K562 (cell line): ENCODE measurements around the gene PTTG2. TPM values are rescaled to one million over a fixed set of nuclear protein-coding genes. Genes with fewer than 3 reads are reported as not detected.

Source experiments
- EP300 ChIP-seq: IDR thresholded peaks from 2 replicates; pipeline ENCODE4 v1.6.1; 2012; ENCODE audit warnings: low read length, improper control_type of control experiment
- FOXM1 ChIP-seq, 2 experiments: fragments of 450-650 bp in 1 of 2; sonication (generic) in 1 of 2; formaldehyde crosslinking in 1 of 2; IDR thresholded peaks; 2 replicates each; pipeline versions ENCODE4 v1.6.1 to v1.9.0; 2017 to 2022; ENCODE audit warnings: low read depth in 2 of 2, mild to moderate bottlenecking in 2 of 2, missing genetic modification reagents in 1 of 2, moderate library complexity in 1 of 2
- NCOA2 ChIP-seq, 2 experiments: fragments of 450-650 bp; IDR thresholded peaks; 2 replicates each; pipeline ENCODE4 v1.6.1; 2018; ENCODE audit warnings: mild to moderate bottlenecking in 2 of 2, moderate library complexity in 1 of 2; ENCODE audit not compliant: partially characterized antibody in 2 of 2
- NCOR1 ChIP-seq: fragments of 450-650 bp; IDR thresholded peaks from 2 replicates; pipeline ENCODE4 v1.6.1; 2016; ENCODE audit warnings: mild to moderate bottlenecking, moderate library complexity
- RAD21 ChIP-seq, 2 experiments: fragments of 250-450 bp in 1 of 2; fragments of 450-650 bp in 1 of 2; sonication (Bioruptor Pico) in 1 of 2; formaldehyde crosslinking in 1 of 2; IDR thresholded peaks in 1 of 2; conservative IDR thresholded peaks in 1 of 2; 2 replicates each; pipeline versions ENCODE4 v1.4.0 to v1.8.0; 2020 to 2022; ENCODE audit warnings: mild to moderate bottlenecking in 2 of 2, moderate library complexity in 1 of 2
- ZNF174 ChIP-seq: fragments of 250-450 bp; sonication (Bioruptor Pico); IDR thresholded peaks from 2 replicates; pipeline ENCODE4 v1.4.0; 2020; ENCODE audit warnings: mild to moderate bottlenecking
- ZNF766 ChIP-seq: fragments of 200-800 bp; sonication (Bioruptor generic); conservative IDR thresholded peaks from 2 replicates; pipeline ENCODE4 v1.6.1; 2016; ENCODE audit warnings: missing genetic modification characterization, missing compliant biosample characterization
- polyA plus RNA-seq, 8 experiments: library from polyadenylated mRNA; depleted of rRNA in 4 of 8; stranded (reverse) in 5 of 8; unstranded in 3 of 8; fragments of >200 nt; fragmentation: Nextera tagmentation in 2 of 8; fragmentation: Illumina TruSeq in 1 of 8; extraction: Ambion mirVana in 2 of 8; extraction: Trizol in 1 of 8; gene quantifications; 2 replicates each; pipeline versions ENCODE4 v1.2.1 to v1.2.3, GENCODE V29; 2011 to 2014; ENCODE audit warnings: inconsistent platforms in 1 of 8, missing spikeins in 1 of 8
- total RNA-seq, 7 experiments: library from RNA; depleted of rRNA in 6 of 7; stranded (reverse); fragments of >200 nt in 6 of 7; fragmentation: Illumina TruSeq in 2 of 7; extraction: Trizol in 2 of 7; gene quantifications; 2 replicates each; pipeline versions ENCODE4 v1.2.1 to v1.2.3, GENCODE V29; 2011 to 2021; ENCODE audit warnings: low replicate concordance in 1 of 7
- TF ChIP-seq, protein P1 (sequence below): sonication (generic); formaldehyde crosslinking; IDR thresholded peaks from 2 replicates; pipeline ENCODE4 v1.9.0; 2022; ENCODE audit warnings: mild to moderate bottlenecking, missing genetic modification reagents
- TF ChIP-seq, protein P2 (sequence below), 2 experiments: IDR thresholded peaks; 2 replicates each; pipeline ENCODE4 v1.6.1; 2011; ENCODE audit warnings: borderline replicate concordance in 1 of 2, control low read depth in 1 of 2, low read depth in 1 of 2, low read length in 1 of 2, mild to moderate bottlenecking in 1 of 2, mixed read lengths in 1 of 2, moderate library complexity in 1 of 2; ENCODE audit not compliant: insufficient read depth in 1 of 2, insufficient read length in 1 of 2, poor library complexity in 1 of 2, severe bottlenecking in 1 of 2; ENCODE audit errors: extremely low read depth in 1 of 2
- TF ChIP-seq, protein P3 (sequence below): IDR thresholded peaks from 2 replicates; pipeline ENCODE4 v1.6.1; 2016; ENCODE audit warnings: missing genetic modification characterization, missing compliant biosample characterization
- TF ChIP-seq, protein P4 (sequence below): fragments of 250-450 bp; sonication (Bioruptor Pico); IDR thresholded peaks from 2 replicates; pipeline ENCODE4 v1.4.0; 2020; ENCODE audit warnings: borderline replicate concordance
- TF ChIP-seq, protein P5 (sequence below): fragments of 450-650 bp; IDR thresholded peaks from one replicate; pipeline ENCODE4 v1.6.1; 2018; ENCODE audit warnings: mild to moderate bottlenecking, moderate library complexity; ENCODE audit not compliant: partially characterized antibody
- TF ChIP-seq, protein P6 (sequence below): sonication (generic); formaldehyde crosslinking; IDR thresholded peaks from 2 replicates; pipeline ENCODE4 v1.8.0; 2022; ENCODE audit warnings: missing genetic modification reagents, mild to moderate bottlenecking, borderline replicate concordance

Gene PTTG2
- total and polyA plus RNA-seq, 9 of the 15 experiments (the other 6 are each of a cell fraction or from before 2014, with no cell fraction given), result not detected

DNA sequence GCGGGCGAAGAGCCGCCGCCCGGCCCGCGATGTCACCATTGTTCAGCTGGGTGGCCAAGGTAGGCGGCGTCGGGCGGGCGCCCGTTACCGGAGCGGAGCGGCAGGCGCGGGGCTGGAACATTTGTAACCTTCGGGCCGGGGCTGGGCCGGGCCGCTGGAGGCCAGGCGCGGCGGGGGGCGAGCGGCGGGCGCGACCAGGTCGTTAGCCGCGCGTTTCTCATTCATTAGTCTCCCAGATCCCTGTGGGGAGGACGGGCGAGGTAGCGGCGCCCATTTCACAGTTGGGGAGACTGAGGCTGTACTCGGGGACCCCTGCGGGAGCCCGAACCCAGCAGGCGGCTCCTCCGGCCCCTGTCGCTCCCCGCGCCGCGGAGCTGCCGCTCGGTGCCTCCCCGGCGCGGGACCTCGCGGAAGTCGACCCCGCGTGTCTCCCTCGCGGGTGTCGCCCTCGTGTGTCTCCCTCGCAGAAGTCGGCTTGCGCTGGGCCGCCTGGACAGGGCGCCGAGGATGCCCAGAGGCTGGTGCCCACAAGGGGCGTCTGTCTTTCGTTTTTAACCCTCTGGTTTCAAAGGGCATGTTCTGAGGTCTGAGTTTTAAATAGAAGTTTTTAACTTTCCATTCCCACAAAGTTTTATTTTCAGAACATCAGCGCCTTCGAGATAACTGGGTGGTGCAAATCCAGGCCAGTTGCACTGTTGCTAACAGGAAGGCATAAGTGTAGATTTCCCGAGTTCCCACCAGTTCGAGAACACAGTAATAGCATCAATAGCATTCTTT, 17.5 kb downstream of the PTTG2 start (continued):
- no peak for TF ChIP-seq NCOA2 (IDR thresholded peaks at IDR 0.05; ENCODE audit: partially characterized antibody in 2 of 2)
- TF ChIP-seq, protein P1, sequence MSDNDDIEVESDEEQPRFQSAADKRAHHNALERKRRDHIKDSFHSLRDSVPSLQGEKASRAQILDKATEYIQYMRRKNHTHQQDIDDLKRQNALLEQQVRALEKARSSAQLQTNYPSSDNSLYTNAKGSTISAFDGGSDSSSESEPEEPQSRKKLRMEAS, result peak; percentile 68; the same call in 1 of the 2 replicates
- TF ChIP-seq, protein P2, sequence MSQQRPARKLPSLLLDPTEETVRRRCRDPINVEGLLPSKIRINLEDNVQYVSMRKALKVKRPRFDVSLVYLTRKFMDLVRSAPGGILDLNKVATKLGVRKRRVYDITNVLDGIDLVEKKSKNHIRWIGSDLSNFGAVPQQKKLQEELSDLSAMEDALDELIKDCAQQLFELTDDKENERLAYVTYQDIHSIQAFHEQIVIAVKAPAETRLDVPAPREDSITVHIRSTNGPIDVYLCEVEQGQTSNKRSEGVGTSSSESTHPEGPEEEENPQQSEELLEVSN (IDR thresholded peaks at IDR 0.05; ENCODE audit: borderline replicate concordance in 1 of 2, extremely low read depth in 1 of 2, insufficient read depth in 1 of 2, insufficient read length in 1 of 2, low read depth in 1 of 2, low read length in 1 of 2, poor library complexity in 1 of 2, severe bottlenecking in 1 of 2), result peak; percentile 93 to 96
- no peak for TF ChIP-seq EP300
- TF ChIP-seq, protein P3, sequence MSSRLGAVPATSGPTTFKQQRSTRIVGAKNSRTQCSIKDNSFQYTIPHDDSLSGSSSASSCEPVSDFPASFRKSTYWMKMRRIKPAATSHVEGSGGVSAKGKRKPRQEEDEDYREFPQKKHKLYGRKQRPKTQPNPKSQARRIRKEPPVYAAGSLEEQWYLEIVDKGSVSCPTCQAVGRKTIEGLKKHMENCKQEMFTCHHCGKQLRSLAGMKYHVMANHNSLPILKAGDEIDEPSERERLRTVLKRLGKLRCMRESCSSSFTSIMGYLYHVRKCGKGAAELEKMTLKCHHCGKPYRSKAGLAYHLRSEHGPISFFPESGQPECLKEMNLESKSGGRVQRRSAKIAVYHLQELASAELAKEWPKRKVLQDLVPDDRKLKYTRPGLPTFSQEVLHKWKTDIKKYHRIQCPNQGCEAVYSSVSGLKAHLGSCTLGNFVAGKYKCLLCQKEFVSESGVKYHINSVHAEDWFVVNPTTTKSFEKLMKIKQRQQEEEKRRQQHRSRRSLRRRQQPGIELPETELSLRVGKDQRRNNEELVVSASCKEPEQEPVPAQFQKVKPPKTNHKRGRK (tag), result no peak
- TF ChIP-seq FOXM1 (IDR thresholded peaks at IDR 0.05; ENCODE audit: low read depth), result no peak
- no peak for TF ChIP-seq FOXM1 (CRISPR knock-in tag; IDR thresholded peaks at IDR 0.05; ENCODE audit: low read depth)
- no peak for TF ChIP-seq ZNF766
- TF ChIP-seq, protein P4, sequence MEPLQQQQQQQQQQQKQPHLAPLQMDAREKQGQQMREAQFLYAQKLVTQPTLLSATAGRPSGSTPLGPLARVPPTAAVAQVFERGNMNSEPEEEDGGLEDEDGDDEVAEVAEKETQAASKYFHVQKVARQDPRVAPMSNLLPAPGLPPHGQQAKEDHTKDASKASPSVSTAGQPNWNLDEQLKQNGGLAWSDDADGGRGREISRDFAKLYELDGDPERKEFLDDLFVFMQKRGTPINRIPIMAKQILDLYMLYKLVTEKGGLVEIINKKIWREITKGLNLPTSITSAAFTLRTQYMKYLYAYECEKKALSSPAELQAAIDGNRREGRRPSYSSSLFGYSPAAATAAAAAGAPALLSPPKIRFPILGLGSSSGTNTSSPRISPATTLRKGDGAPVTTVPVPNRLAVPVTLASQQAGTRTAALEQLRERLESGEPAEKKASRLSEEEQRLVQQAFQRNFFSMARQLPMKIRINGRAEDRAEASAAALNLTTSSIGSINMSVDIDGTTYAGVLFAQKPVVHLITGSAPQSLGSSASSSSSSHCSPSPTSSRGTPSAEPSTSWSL, result no peak
- TF ChIP-seq ZNF174 (CRISPR knock-in tag), result no peak
- TF ChIP-seq, protein P5, sequence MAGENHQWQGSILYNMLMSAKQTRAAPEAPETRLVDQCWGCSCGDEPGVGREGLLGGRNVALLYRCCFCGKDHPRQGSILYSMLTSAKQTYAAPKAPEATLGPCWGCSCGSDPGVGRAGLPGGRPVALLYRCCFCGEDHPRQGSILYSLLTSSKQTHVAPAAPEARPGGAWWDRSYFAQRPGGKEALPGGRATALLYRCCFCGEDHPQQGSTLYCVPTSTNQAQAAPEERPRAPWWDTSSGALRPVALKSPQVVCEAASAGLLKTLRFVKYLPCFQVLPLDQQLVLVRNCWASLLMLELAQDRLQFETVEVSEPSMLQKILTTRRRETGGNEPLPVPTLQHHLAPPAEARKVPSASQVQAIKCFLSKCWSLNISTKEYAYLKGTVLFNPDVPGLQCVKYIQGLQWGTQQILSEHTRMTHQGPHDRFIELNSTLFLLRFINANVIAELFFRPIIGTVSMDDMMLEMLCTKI, result no peak
- no peak for TF ChIP-seq NCOR1
- peak; percentile 42 to 43 for TF ChIP-seq RAD21 (CRISPR knock-in tag; conservative IDR thresholded peaks at IDR 0.05 in 1 of 2, IDR thresholded peaks at IDR 0.05 in 1 of 2)
- TF ChIP-seq, protein P6, sequence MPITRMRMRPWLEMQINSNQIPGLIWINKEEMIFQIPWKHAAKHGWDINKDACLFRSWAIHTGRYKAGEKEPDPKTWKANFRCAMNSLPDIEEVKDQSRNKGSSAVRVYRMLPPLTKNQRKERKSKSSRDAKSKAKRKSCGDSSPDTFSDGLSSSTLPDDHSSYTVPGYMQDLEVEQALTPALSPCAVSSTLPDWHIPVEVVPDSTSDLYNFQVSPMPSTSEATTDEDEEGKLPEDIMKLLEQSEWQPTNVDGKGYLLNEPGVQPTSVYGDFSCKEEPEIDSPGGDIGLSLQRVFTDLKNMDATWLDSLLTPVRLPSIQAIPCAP (CRISPR knock-in tag), result no peak
